Kidney epithelial cell (primary cell): ENCODE measurements around the gene GLTP. TPM values are rescaled to one million over a fixed set of nuclear protein-coding genes. Genes with fewer than 3 reads are reported as not detected.

Source experiments
- DNase-seq: peaks from one replicate; pipeline ENCODE4 v3.0.0-alpha.2; 2010; ENCODE audit warnings: low read depth
- H3K27me3 ChIP-seq: 2 replicates; pipeline ENCODE4 v1.6.0; 2011; ENCODE audit warnings: low read length; ENCODE audit not compliant: control insufficient read depth, insufficient read depth
- H3K36me3 ChIP-seq: 2 replicates; pipeline ENCODE4 v1.5.1; 2011; ENCODE audit warnings: low read length; ENCODE audit not compliant: control insufficient read depth, insufficient read depth
- H3K4me3 ChIP-seq: 2 replicates; pipeline ENCODE4 v1.5.1; 2011; ENCODE audit warnings: low read depth, mild to moderate bottlenecking, control low read depth, low read length
- total RNA-seq: library from RNA; depleted of rRNA; stranded (reverse); fragments of >200 nt; gene quantifications from 2 replicates; pipeline ENCODE4 v1.2.3, GENCODE V29; 2015
- TF ChIP-seq, protein P1 (sequence below): IDR thresholded peaks from 2 replicates; pipeline ENCODE4 v1.5.1; 2011; ENCODE audit warnings: mild to moderate bottlenecking, moderate library complexity, low read length, control low read depth, inconsistent platforms; ENCODE audit not compliant: insufficient read depth, poor library complexity, severe bottlenecking

GLTP gene
- total RNA-seq, 1 donor from 2014 or later, result 48.4 TPM

DNA sequence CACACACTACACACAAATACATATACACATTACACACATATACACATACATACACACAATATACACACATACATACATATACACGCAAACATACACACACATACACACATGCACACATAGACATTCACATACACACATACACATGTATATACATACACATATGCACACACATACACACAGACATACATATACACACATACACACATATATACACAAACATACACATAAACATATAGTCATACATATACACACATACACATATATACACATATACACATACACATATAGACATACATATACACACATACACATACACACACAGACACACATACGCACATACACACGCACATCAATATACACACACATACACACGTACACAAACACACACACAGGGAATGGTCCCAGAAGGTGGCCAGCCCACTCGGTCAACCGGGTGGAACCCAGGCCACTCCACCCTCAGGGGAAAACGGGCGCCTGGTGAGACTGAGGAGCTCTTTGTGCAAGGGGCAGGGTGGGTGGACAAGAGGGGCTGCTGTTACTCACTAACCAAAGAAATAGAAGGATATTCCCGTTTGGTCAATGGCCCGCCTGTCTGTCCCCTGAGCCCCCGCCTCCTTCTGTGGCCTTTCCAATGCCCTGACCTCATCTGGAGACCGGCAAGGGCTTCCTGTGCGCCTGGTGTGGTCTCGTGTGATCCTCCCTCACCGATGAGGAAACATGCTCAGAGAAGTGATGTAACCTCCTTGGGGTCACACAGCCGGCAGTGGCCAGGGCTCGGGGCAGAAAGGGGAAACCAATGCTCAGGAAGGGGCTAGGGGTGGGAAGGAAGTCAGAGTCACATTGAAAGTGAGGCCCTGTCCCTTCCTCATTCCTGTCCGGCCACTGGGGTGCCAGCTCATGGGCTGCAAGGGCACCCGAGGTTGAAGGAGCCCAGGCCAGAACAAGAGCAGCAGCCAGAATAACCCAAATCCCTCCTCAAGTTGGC is 52.5 kb downstream of the GLTP start:
- no peaks in the 10 kb centered on the region for H3K36me3 ChIP-seq
- TF ChIP-seq, protein P1, sequence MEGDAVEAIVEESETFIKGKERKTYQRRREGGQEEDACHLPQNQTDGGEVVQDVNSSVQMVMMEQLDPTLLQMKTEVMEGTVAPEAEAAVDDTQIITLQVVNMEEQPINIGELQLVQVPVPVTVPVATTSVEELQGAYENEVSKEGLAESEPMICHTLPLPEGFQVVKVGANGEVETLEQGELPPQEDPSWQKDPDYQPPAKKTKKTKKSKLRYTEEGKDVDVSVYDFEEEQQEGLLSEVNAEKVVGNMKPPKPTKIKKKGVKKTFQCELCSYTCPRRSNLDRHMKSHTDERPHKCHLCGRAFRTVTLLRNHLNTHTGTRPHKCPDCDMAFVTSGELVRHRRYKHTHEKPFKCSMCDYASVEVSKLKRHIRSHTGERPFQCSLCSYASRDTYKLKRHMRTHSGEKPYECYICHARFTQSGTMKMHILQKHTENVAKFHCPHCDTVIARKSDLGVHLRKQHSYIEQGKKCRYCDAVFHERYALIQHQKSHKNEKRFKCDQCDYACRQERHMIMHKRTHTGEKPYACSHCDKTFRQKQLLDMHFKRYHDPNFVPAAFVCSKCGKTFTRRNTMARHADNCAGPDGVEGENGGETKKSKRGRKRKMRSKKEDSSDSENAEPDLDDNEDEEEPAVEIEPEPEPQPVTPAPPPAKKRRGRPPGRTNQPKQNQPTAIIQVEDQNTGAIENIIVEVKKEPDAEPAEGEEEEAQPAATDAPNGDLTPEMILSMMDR, result no peak
- H3K4me3 ChIP-seq, result no peak overlapping the region
- H3K27me3 ChIP-seq, result no peaks in the 10 kb centered on the region
- DNase-seq, result no peak

- TF ChIP-seq, protein P1, result no peak
- H3K27me3 ChIP-seq, result no peaks in the 10 kb centered on the region
- no peak for DNase-seq
- no peak overlapping the region for H3K4me3 ChIP-seq
- H3K36me3 ChIP-seq, result no peaks in the 10 kb centered on the region
Measured at GRCh38 chr12:109827080-109827479, 53.3 kb downstream of the GLTP start.

DNA sequence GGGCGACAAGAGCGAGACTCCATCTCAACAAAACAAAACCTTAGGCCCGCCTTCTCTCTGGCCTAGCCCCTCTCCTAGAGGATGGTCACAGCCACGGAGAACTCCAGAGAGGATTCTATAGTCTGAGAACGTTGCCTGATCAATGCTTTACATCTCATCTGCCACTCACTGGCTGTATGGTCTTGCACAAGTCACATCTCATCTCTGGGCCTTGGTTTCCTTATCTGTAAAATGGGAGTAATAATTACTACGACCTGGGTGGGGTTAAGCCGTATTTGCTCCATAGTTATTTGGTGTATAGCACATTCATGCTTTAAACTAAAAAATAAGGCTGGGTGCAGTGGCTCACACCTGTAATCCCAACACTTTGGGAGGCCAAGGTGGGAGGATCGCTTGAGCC is 55.6 kb downstream of the GLTP start:
- no peak for DNase-seq
- TF ChIP-seq, protein P1, result no peak
- H3K27me3 ChIP-seq, result no peaks in the 10 kb centered on the region
- H3K36me3 ChIP-seq, result no peaks in the 10 kb centered on the region
- no peak overlapping the region for H3K4me3 ChIP-seq

GRCh38 chr12:109822951-109823411 is 57.4 kb downstream of the GLTP start:
- H3K36me3 ChIP-seq, result no peaks in the 10 kb centered on the region
- no peak overlapping the region for H3K4me3 ChIP-seq
- TF ChIP-seq, protein P1, result no peak
- no peaks in the 10 kb centered on the region for H3K27me3 ChIP-seq
- DNase-seq, result no peak

GRCh38 chr12:109822416-109822815 is 57.9 kb downstream of the GLTP start:
- no peak overlapping the region for H3K4me3 ChIP-seq
- no peaks in the 10 kb centered on the region for H3K27me3 ChIP-seq
- H3K36me3 ChIP-seq, result no peaks in the 10 kb centered on the region
- DNase-seq, result no peak
- TF ChIP-seq, protein P1, result no peak
